ENCODE measurements around the gene ARHGEF17. TPM values are rescaled to one million over a fixed set of nuclear protein-coding genes. Genes with fewer than 3 reads are reported as not detected.

ARHGEF17 gene
- total RNA-seq (10 to 100 TPM; 21.5 to 48.5 (median 41.6) TPM), polyA plus RNA-seq (10 to 100 TPM in 1 of 3 donors, 1 to 10 TPM in 2; 5.1 to 17.0 (median 6.3) TPM)
- long read RNA-seq, donor 1, full-length matches to known transcripts, result 3 of 29 reads
- long read RNA-seq, donor 1, partial matches to known transcripts, result 26 of 29 reads
- long read RNA-seq, donor 1, other reads (novel, unspliced or antisense), result 0 of 29 reads
- long read RNA-seq, donor 2, full-length matches to known transcripts, result 5 of 5 reads
- long read RNA-seq, donor 2, partial matches to known transcripts, result 0 of 5 reads
- long read RNA-seq, donor 2, other reads (novel, unspliced or antisense), result 0 of 5 reads

GRCh38 chr11:73308003-73308960 lies at the start of gene ARHGEF17:
TSS of gene ARHGEF17 (plus strand) at chr11:73308276. CDS start at chr11:73308639, 363 bp downstream.
- intact Hi-C loops (cut with DNase I; ENCODE audit: low total_unique reads), result no loop called here
- 0 to 4% (median 1%) methylated on average over 15 to 105 of the region's 105 CpGs for WGBS, 5 donors
- Histone ChIP-seq H3K36me3 (no peaks in the 10 kb centered on the region), H3K27ac (peak within 1 kb of the TSS; percentile 57 to 89 (median 85)), H3K4me3 (peak within 1 kb of the TSS; percentile 62 to 86 (median 76)), H3K9me3 (no peaks in the 10 kb centered on the region), H3K4me1 (peaks cover 9 to 73% (median 41%) of the 10 kb centered on the region in 6 donors), H3K27me3 (replicated peaks in 1 of 7) (peaks cover 0 to 42% (median 14%) of the 10 kb centered on the region in 7 donors)
- TF ChIP-seq POLR2A (IDR thresholded peaks at IDR 0.05), result no peak
- peak in 2 of 3 donors; percentile 49 to 71 for TF ChIP-seq POLR2AphosphoS5 (IDR thresholded peaks at IDR 0.05)
- TF ChIP-seq CTCF (IDR thresholded peaks at IDR 0.05 in 8 of 11, conservative IDR thresholded peaks at IDR 0.05 in 3 of 11), result peak in 1 of 11 experiments; percentile 8
- DNase-seq, result peak; percentile 87

GRCh38 chr11:73259406-73260126 lies 48.5 kb upstream of the ARHGEF17 start:
- TF ChIP-seq POLR2AphosphoS5 (IDR thresholded peaks at IDR 0.05) (no peak), CTCF (IDR thresholded peaks at IDR 0.05 in 8 of 11, conservative IDR thresholded peaks at IDR 0.05 in 3 of 11) (no peak), POLR2A (IDR thresholded peaks at IDR 0.05) (no peak)
- Histone ChIP-seq H3K4me3 (no peak overlapping the region), H3K27ac (peak overlapping the region in 1 of 8 donors; percentile 80), H3K27me3 (replicated peaks in 1 of 7) (peaks cover 0 to 16% (median 6%) of the 10 kb centered on the region in 7 donors), H3K4me1 (peaks cover 8 to 45% (median 20%) of the 10 kb centered on the region in 6 donors), H3K36me3 (no peaks in the 10 kb centered on the region), H3K9me3 (no peaks in the 10 kb centered on the region)
- 78 to 93% (median 89%) methylated on average over 3 of the region's 3 CpGs for WGBS, 5 donors
- intact Hi-C loops (cut with DNase I; ENCODE audit: low total_unique reads), result no loop called here
- no peak for DNase-seq

- Histone ChIP-seq H3K4me1 (peaks cover 8 to 47% (median 21%) of the 10 kb centered on the region in 6 donors), H3K4me3 (no peak overlapping the region), H3K27me3 (replicated peaks in 1 of 7) (peaks cover 0 to 22% (median 9%) of the 10 kb centered on the region in 7 donors), H3K9me3 (no peaks in the 10 kb centered on the region), H3K27ac (no peak overlapping the region), H3K36me3 (no peaks in the 10 kb centered on the region)
- intact Hi-C loops (cut with DNase I; ENCODE audit: low total_unique reads), result no loop called here
- DNase-seq, result no peak
- TF ChIP-seq POLR2A (IDR thresholded peaks at IDR 0.05), result no peak
- no peak for TF ChIP-seq CTCF (IDR thresholded peaks at IDR 0.05 in 8 of 11, conservative IDR thresholded peaks at IDR 0.05 in 3 of 11)
- TF ChIP-seq POLR2AphosphoS5 (IDR thresholded peaks at IDR 0.05), result no peak
Measured at GRCh38 chr11:73260127-73260457, 48.0 kb upstream of the ARHGEF17 start.

All from spleen (tissue), 13 donors.